HG03064 (cell line): Measurements from ENCODE around the gene CBX7.

Experiments
- ATAC-seq: cut with Tn5 transposase; IDR thresholded peaks from one replicate; pipeline ENCODE4 v1.9.1; 2021; ENCODE audit warnings: low read depth; ENCODE audit not compliant: unreplicated experiment

The CBX7 gene

GRCh38 chr22:39128508-39128907 lies 24.0 kb downstream of the CBX7 start:
- no peak for ATAC-seq

DNA sequence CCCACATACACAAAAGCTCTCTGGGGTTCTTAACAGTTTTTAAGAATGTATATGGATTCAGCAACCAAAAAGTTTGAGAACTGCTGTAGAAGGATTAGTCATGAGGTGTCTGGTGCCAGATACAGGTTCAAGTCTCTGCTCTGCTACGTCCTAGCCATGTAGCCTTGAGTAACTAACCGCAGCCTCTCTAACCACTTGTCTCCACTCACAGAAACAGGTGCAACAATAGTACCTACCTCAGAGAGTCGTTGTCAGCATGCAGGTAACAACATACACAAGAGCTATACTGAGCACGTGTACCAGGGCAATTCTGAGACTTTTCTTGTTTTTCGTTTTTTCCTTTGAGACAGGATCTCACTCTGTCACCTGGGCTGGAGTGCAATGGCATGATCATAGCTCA lies 26.9 kb downstream of the CBX7 start:
- no peak for ATAC-seq

DNA sequence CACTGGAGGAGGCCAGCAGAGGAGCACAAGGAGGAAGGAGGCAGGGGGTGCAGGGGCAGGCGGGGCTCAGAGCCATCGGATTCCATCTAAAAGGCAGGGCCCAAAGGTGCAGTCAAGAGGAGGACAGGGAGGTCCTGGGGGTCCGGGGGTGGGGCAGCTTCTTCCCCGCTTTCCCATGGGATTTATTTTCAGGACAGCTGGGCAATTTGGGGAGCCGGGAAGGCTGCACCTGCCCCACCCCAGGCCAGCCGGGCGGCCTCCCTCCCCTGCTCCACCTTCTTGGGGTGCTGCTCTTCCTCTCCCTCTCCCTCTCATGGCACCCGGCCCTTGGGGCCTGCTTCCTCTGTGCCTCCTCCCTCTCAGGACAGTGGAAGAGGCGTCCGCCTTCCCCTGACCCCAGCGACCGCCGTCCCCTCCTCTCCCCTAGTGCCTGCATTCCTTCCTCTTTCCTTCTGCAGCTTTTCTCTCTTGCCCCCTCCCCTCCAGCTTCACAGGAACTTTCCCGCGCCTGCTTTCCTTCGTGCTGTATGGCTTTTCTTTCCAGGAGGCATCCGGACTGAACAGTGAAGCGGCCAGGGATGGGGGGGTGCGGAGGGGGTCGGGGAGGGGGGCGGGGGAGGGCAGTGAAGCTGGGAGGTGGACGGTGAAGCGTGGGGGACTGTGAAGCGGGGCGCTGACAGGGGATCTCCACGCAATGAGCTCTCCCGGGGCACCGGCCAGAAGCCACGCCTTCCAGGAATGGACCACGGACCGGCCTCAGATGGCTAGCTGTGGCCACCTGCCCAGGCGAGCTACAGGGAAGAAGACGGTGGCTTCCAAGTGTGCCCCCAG lies 28.5 kb downstream of the CBX7 start:
- ATAC-seq, result no peak

GRCh38 chr22:39122772-39123470 lies 29.6 kb downstream of the CBX7 start:
- ATAC-seq, result no peak

GRCh38 chr22:39120983-39121382 lies 31.5 kb downstream of the CBX7 start:
- no peak for ATAC-seq

DNA sequence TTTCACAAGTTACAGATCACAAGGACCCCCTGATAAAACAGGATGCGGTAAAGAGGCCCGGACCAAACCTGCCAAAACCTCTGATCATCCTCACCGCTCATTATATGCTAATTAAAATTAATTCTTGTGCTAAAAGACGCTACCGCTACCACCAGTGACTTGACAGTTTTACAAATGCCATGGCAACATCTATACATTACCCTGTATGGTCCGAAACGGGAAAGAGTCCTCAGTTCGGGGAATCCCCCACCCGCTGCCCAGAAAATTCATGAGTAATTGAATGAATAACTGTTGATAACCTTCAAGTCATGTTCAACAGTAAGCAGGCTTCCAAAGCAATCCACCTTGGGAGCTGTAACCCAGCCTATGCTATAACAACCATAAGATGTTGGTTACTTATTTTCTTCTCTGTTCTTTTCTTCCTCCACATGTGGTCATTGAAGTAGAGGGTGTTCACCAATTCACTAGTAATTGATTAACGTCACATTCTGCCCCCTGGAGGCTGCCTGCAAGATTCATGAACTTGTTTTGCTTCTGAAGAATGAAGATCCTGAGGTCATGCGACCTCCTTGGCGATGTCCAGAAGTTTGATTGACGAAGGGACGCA lies 34.8 kb downstream of the CBX7 start:
- no peak for ATAC-seq

DNA sequence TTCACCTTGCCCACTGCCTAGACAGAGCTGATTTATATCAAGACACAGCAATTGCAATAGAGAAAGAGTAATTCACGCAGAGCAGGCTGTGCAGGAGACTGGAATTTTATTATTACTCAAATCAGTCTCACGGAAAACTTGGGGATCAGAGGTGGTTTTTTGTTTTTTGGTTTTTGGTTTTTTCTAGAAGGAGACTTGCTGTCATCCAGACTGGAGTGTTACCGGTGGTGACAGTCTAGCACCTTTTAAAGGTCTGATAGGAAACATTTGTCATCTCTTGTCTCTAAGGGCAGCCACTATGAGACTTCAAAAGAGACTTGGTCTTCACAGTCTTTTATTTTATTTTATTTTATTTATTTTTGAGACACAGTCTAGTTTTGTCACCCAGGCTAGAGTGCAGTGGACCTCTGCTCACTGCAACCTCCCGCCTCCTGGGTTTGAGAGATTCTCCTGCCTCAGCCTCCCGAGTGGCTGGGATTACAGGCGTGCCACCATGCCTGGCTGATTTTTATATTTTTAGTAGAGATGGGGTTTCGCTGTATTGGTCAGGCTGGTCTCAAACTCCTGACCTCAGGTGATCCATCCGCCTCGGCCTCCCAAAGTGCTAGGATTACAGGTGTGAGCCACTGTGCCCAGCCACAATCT lies 36.4 kb downstream of the CBX7 start:
- no peak for ATAC-seq

DNA sequence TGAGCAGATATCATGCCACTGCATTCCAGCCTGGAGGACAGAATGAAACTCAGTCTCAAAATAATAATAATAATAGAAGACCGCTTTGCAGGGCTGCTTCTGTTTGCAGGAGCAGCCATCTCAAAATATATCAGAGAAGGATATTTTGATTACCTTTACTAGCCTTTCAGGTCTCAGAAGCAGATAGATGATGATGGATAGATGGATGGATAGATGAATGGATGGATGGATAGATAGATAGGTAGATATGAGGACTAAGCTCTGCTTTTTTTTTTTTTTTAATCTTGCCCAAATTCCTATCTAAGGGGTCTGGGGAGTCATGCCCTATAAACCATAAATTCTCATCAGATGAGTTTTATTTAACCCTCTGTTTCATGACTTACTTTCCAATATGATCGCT lies 36.9 kb downstream of the CBX7 start:
- ATAC-seq, result no peak

DNA sequence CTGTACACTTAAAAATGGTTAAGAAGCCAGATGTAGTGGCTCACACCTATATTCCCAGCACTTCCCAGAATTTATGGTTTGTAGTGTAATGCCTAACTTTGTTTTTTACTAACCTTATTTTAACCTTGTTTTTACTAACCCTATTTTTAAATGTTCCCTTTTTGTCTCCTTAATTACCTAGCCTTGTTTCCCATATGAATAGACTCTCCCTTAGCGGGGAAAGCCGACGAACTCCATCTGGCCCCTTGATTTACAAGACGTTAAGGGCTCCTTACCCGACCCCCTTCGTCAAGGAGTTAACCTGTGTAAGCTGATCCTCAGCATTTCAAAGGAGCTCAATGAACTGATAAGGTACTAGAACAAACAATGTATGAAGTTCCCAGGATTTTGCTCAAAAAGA lies 38.4 kb downstream of the CBX7 start:
- no peak for ATAC-seq

DNA sequence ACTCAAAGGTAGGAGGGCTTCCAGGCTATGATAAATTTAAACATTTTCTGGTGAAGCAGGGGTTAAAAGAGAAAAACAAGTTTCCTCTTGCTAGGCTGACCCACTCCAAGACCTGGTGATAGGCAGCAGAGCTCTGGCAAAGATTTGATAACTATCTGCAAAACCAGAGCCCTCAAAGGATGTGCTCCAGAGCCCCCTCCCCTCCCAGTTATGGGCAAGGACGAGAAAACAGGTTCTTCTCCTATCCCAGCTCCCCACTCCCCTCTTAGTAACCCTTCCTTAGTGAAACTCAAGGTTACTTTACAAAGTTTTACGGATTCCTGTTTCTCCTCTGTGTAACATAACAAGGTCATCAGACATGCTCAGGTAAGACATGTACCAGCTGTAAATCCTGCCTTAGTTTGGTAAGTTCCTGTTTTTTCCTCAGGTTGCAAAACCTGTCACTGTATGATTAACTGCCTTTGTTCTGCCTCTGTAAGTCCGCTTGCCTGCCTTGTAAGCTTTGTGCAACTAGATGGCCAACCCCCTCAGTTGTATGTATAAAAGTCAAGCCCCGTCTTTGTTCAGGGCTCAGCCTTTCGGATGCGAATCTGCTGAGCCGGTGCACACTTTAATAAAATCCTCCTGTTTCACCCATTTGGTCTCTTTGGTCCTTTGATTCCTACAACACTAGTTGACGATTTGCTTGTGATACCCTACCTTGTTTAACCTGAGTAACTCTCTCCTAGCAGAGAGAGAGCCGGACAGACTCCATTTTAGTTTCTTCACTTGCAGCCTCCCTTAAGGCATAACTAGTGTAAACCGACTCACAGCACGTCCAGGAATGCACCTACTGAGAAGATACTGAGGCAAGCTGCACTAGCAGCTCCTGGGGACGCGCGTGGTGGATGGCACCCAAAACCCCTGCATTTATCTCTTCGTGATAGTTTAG lies 41.6 kb downstream of the CBX7 start:
- ATAC-seq, result no peak

GRCh38 chr22:39109361-39109760 lies 43.1 kb downstream of the CBX7 start:
- ATAC-seq, result no peak

- ATAC-seq, result no peak
These were observed 44.0 kb downstream of the CBX7 start for GRCh38 chr22:39108487-39108886.

- no peak for ATAC-seq
These were observed 46.2 kb downstream of the CBX7 start for GRCh38 chr22:39106326-39106725.

GRCh38 chr22:39103431-39103830 lies 49.0 kb downstream of the CBX7 start:
- ATAC-seq, result no peak

GRCh38 chr22:39101226-39101625 lies 51.3 kb downstream of the CBX7 start:
- no peak for ATAC-seq

GRCh38 chr22:39098576-39098975 lies 53.9 kb downstream of the CBX7 start:
- no peak for ATAC-seq

- no peak for ATAC-seq
These were observed 54.5 kb downstream of the CBX7 start for GRCh38 chr22:39098026-39098425.

DNA sequence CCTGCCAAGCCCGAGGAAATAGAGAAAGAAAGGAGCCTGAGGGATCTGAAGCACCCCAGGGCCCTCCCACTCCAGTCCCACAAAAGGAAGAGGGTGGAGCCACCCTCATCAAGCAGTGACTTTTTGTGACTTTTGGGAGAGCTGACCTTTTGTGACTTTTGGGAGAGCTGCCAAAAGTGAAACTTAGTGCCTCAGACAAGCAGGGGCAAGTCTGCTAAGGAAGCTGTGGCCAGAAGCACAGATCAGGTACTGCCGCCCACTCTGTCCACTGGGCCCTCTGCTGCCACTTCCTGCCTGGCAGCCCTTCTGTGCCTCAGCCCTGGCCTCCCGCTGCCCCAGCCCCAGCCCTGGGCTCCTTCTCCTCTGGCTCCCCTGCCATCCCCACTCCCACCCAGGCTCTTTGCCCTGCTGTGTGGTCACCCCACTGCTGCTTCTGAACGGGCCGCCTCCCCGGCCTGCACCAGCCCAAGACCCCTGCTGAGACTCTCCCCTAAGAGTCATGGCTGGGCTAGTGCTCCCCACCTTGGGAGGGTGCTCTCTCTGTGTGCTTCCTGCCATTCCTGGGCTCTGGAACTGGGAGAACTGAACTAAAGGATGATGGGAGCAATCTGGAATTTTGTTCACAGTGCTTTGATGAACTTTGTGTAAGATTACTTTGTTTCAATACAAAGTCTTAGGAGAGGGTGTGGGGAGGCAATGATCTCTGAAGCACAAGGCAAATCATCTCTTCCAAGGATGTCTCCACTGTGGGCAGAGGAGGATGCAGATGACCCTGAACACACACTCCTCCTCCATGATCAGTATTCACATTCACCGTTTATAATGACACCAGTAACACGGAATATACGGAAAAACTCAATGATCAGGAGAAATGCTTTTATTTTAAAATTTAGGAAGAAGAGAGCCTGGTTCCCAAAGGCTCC lies 55.1 kb downstream of the CBX7 start, which contains the start of gene APOBEC3H:
APOBEC3H (plus strand) TSS at position 147 of the 923 bp plus-strand sequence. CDS start 3,035 bp downstream, outside the sequence.
- ATAC-seq, result no peak

GRCh38 chr22:39095971-39096370 lies 56.5 kb downstream of the CBX7 start:
- ATAC-seq, result no peak
